NOMO-1 treated with dmso at 0.1 percent for 144 hours (cell line): ENCODE measurements around the gene WASHC2A.
"Not testable (repeated sequence)": the region's sequence is repeated elsewhere in the genome, so short reads cannot be mapped to it uniquely, and the experiment has no call there.

ENCODE experiments used
- DNase-seq: peaks from one replicate; lab custom pipeline; 2025; ENCODE audit not compliant: unreplicated experiment; lab: John Stamatoyannopoulos, UW

Gene WASHC2A

DNA sequence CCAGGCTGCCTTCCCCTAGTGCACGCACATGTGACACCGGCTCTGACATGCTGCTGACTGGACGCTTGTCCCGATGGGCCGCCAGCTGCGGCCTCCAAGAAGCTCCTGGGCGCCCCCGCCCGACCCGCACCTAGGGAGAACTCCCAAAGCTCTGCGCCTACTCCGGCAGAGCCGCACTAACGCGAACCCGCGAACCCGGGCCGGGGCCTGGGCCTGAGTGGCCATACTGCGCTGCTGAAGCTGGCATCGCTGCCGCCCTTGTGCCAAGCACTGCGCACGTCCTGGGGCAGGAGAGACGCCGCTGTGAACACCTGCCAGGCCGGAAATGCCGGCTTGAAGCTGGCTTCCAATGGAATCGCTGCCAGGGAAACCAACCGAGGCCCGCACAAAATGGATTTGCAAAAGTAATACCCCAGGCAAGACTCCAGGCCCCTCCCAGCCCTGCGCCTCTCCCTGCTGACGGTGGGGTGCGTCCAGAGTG, 85.1 kb downstream of the WASHC2A start:
- no peak for DNase-seq

DNA sequence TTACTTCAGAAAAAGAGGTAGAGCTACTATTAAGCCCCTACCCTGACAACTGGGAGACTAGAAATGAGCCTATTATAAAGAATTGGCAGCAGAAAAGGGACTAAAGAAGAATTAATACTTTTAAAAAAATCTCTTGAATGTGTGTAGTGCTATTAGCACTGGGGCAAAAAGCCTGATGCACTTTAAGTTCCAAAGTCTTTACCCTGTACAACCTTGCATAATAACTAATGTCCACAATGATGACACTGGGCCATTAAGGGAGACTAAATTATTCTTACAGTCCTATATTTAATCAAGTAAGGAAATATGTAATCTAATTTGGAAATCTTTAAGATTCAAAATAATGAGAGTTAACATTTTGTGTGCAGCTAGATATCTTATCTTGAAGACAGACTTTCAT, 90.1 kb downstream of the WASHC2A start:
- DNase-seq, result not testable (repeated sequence)

DNA sequence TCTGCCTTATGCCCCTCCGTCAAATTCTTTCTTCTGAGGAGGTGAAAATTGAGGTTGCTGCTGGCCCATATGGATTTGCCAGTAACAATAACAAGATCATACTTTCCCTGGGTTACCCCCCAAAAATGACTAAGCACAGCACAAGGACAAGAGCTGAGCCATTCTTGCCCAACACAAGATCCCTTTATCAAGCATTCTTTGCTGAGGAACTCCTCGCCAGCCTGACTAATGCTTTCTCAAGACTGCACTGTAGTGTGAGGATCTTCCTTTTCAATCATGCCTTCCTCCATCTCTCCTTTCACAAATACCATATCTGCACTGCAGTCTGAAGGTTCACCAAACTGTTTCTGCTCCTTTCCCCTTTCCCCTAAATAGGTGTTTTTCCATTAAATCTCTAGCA, 92.1 kb downstream of the WASHC2A start:
- not testable (repeated sequence) for DNase-seq

DNA sequence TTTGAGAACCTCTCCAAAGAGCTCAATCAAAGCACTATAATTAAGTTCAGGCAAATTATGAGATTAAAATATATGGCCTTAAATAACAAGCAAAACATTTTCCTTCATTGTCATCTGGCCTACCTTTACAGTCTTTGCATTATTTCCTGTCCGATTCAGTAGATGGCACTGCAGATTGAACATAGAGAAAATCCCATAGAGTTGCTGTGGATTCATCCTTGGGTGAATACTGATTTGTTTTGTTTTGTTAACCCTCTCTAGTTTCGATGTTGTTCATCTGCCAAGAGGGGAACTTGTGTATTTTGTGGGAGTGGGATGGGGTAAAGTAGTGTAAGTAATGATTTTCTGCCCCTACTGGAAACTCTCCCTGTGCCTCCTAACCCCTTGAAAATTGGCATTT, 97.3 kb downstream of the WASHC2A start:
- not testable (repeated sequence) for DNase-seq

DNA sequence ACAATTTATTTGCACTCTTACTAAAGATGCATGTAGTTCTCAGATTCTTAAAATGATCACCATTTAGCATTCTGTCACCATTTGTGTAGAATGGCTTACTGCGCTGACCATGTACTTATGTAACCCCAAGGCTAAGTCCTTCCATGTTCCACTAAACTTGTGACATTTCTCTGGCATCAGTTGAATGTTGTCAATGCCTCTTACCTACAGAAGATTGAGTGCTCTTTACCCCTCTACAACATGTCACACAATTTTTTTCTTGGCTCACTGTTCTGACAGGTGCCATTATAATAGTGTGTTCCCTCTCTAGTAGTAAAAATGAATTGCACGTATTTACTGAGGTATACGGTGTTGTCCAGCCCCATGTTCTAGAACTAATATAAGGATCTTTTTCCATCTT, 100.1 kb downstream of the WASHC2A start:
- DNase-seq, result not testable (repeated sequence)

DNA sequence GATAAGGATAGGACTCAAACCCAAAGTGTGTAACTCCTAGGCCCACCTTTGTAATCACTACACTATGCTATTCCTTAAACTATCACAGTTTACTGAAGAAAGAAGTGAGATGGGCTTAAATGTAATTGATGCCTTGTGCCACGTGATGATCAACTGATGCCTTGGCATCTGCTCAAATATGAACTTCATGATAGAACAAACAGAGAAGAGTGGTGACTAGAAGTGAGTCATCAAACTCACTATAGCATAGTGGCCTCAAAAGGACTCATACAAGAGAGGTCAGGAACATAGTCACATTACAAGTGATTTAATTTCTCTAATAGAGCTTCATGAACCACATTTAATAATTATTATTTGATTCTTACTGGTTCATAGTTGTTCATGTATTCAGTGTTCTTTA, 101.8 kb downstream of the WASHC2A start:
- DNase-seq, result not testable (repeated sequence)

DNA sequence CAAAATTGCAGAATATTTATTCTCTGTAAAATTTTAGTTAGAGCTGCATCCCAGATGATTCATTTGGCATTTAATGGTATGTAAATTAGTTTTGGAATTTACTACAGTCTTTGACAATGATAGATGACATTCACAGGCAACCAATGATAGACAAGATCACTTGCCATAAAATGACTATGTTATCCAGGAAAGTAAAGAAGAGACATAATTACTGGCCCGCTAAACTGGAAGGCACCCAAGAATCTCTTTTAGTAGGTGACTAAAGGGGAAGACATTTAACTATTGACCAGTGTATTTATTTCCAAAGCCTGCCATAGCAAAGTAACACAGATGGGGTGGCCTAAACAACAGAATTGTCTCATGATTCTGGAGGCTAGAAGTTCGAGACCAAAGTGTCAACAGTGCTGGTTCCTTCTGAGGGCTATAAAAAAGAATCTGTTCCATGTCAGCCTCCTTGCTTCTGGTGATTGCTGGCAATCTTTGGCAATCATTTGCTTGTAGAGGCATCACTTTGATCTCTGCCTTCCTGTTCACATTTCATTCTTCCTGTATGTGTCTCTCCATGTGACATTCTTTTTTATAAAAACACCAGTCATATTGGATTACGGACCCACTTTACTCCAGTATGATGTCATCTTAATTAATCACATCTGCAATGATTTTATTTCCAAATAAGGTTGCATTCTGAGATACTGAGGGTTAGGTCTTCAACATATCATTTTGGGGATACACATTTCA, 107.2 kb downstream of the WASHC2A start:
- DNase-seq, result not testable (repeated sequence)
